KOPT-K1 (cell line): Measurements from ENCODE around the gene APOC4.

Experiments
- H3K27ac ChIP-seq: fragments of 200-600 bp; sonication (generic); 2 replicates; pipeline ENCODE4 v1.5.1; 2016; ENCODE audit warnings: antibody characterized with exemption, mild to moderate bottlenecking, low read depth, low read length; ENCODE audit not compliant: poor library complexity, severe bottlenecking
- H3K36me3 ChIP-seq: fragments of 200-600 bp; sonication (generic); 2 replicates; pipeline ENCODE4 v1.5.1; 2017; ENCODE audit warnings: antibody characterized with exemption, mild to moderate bottlenecking, low read length, moderate library complexity; ENCODE audit not compliant: insufficient read depth
- H3K9me3 ChIP-seq: fragments of 200-600 bp; sonication (generic); 2 replicates; pipeline ENCODE4 v1.5.1; 2017; ENCODE audit warnings: antibody characterized with exemption, low read length, mild to moderate bottlenecking; ENCODE audit not compliant: insufficient read depth, poor library complexity, severe bottlenecking

The APOC4 gene

GRCh38 chr19:44942067-44942571 lies at the start of gene APOC4:
TSS of gene APOC4 (plus strand) at chr19:44942237. CDS start at chr19:44942278, 41 bp downstream.
- H3K27ac ChIP-seq: no peak within 1 kb of the TSS
- H3K9me3 ChIP-seq: no peaks in the 10 kb centered on the region
- no peaks in the 10 kb centered on the region for H3K36me3 ChIP-seq

- Histone ChIP-seq H3K36me3 (peaks cover 58% of the 10 kb centered on the region), H3K9me3 (no peaks in the 10 kb centered on the region), H3K27ac (no peak overlapping the region)
Measured at GRCh38 chr19:44892932-44893331, 49.1 kb upstream of the APOC4 start.

- Histone ChIP-seq H3K27ac (no peak overlapping the region), H3K9me3 (no peaks in the 10 kb centered on the region), H3K36me3 (peaks cover 63% of the 10 kb centered on the region)
Measured at GRCh38 chr19:44893332-44894051, 48.5 kb upstream of the APOC4 start.

- H3K36me3 ChIP-seq: peaks cover 65% of the 10 kb centered on the region
- no peaks in the 10 kb centered on the region for H3K9me3 ChIP-seq
Measured at GRCh38 chr19:44894052-44894400, 48.0 kb upstream of the APOC4 start.

GRCh38 chr19:44894946-44895345 lies 47.1 kb upstream of the APOC4 start:
- Histone ChIP-seq H3K9me3 (no peaks in the 10 kb centered on the region), H3K27ac (no peak overlapping the region), H3K36me3 (peaks cover 74% of the 10 kb centered on the region)

More at GRCh38 chr19:44894052-44894400, 48.0 kb upstream of the APOC4 start:
- no peak overlapping the region for H3K27ac ChIP-seq

- Histone ChIP-seq H3K36me3 (peaks cover 96% of the 10 kb centered on the region), H3K27ac (no peak overlapping the region), H3K9me3 (no peaks in the 10 kb centered on the region)
Measured at GRCh38 chr19:44897835-44898234, 44.2 kb upstream of the APOC4 start.

- peaks cover 80% of the 10 kb centered on the region for H3K36me3 ChIP-seq
- H3K27ac ChIP-seq: no peak overlapping the region
- H3K9me3 ChIP-seq: no peaks in the 10 kb centered on the region
Measured at GRCh38 chr19:44900328-44901244, 41.5 kb upstream of the APOC4 start.

- peaks cover 54% of the 10 kb centered on the region for H3K36me3 ChIP-seq
- H3K27ac ChIP-seq: no peak overlapping the region
- H3K9me3 ChIP-seq: no peaks in the 10 kb centered on the region
Measured at GRCh38 chr19:44903216-44903601, 38.8 kb upstream of the APOC4 start.

GRCh38 chr19:44903602-44904425 lies 38.2 kb upstream of the APOC4 start:
- H3K36me3 ChIP-seq: peaks cover 50% of the 10 kb centered on the region
- no peaks in the 10 kb centered on the region for H3K9me3 ChIP-seq
- H3K27ac ChIP-seq: no peak overlapping the region

GRCh38 chr19:44904426-44904994 lies 37.5 kb upstream of the APOC4 start:
- H3K27ac ChIP-seq: no peak overlapping the region
- no peaks in the 10 kb centered on the region for H3K9me3 ChIP-seq
- peaks cover 46% of the 10 kb centered on the region for H3K36me3 ChIP-seq

- Histone ChIP-seq H3K36me3 (peaks cover 35% of the 10 kb centered on the region), H3K9me3 (no peaks in the 10 kb centered on the region), H3K27ac (no peak within 1 kb of the TSS)
Measured at GRCh38 chr19:44905437-44906160, 36.4 kb upstream of the APOC4 start, which contains the start of gene APOE. TSS of gene APOE (plus strand) at chr19:44905796. CDS start at chr19:44906625, 829 bp downstream.

- Histone ChIP-seq H3K27ac (no peak overlapping the region), H3K36me3 (peaks cover 15% of the 10 kb centered on the region), H3K9me3 (no peaks in the 10 kb centered on the region)
Measured at GRCh38 chr19:44907613-44908012, 34.4 kb upstream of the APOC4 start.

GRCh38 chr19:44908074-44908835 lies 33.8 kb upstream of the APOC4 start:
- Histone ChIP-seq H3K9me3 (no peaks in the 10 kb centered on the region), H3K36me3 (peaks cover 8% of the 10 kb centered on the region; the same call in 1 of the 2 replicates), H3K27ac (no peak overlapping the region)
